Endothelial cell of umbilical vein (primary cell): ENCODE data around the gene HIVEP1. TPM values are rescaled to one million over a fixed set of nuclear protein-coding genes. Genes with fewer than 3 reads are reported as not detected.

ENCODE experiments used
- BruUV-seq: library from RNA; stranded (reverse); fragments of 400-500 nt; replicated peaks from 2 replicates; lab custom pipeline; 2021; lab: Mats Ljungman, UMichigan
- CTCF ChIA-PET: fragments of 300-600, 350-600 bp; sonication (Branson Sonifier 250); formaldehyde crosslinking; loops from one replicate; lab custom pipeline; 2021; ENCODE audit warnings: antibody characterized with exemption, inconsistent platforms; lab: Charles Lee
- POLR2A ChIA-PET: fragments of 300-600, 350-600 bp; sonication (Branson Sonifier 250); formaldehyde crosslinking; loops from one replicate; lab custom pipeline; 2021; ENCODE audit warnings: antibody characterized with exemption, inconsistent platforms; lab: Charles Lee
- DNase-seq: peaks from one replicate; pipeline ENCODE4 v3.0.0-alpha.2; 2011; ENCODE audit warnings: low read depth, low spot score
- FAIRE-seq: peaks from 2 replicates; lab custom pipeline; 2011; peaks lifted over from hg19 to GRCh38; lab: Jason Lieb, UNC
- H2AFZ ChIP-seq: 2 replicates; pipeline ENCODE4 v1.6.0; 2012; ENCODE audit warnings: low read depth, low read length, control low read depth, inconsistent platforms
- H3K27ac ChIP-seq: 2 replicates; pipeline ENCODE4 v1.5.1; 2011; ENCODE audit warnings: low read depth, mild to moderate bottlenecking, control low read depth, low read length, moderate library complexity; ENCODE audit not compliant: insufficient read depth
- H3K27me3 ChIP-seq, 2 experiments: 2 replicates each; pipeline versions ENCODE4 v1.6.0 to v1.6.1; 2011; ENCODE audit warnings: low read length in 2 of 2, mixed read lengths in 1 of 2; ENCODE audit not compliant: control insufficient read depth in 2 of 2, insufficient read depth in 2 of 2
- H3K36me3 ChIP-seq, 2 experiments: 2 replicates in 1 of 2; 3 replicates in 1 of 2; pipeline ENCODE4 v1.5.1; 2011; ENCODE audit warnings: low read length in 2 of 2, mild to moderate bottlenecking in 1 of 2, moderate library complexity in 1 of 2; ENCODE audit not compliant: control insufficient read depth in 2 of 2, insufficient read depth in 2 of 2; ENCODE audit errors: extremely low read depth in 1 of 2
- H3K4me1 ChIP-seq: 3 replicates; pipeline ENCODE4 v1.5.1; 2011; ENCODE audit warnings: mild to moderate bottlenecking, low read length; ENCODE audit not compliant: control insufficient read depth, insufficient read depth; ENCODE audit errors: extremely low read depth
- H3K4me2 ChIP-seq: 2 replicates; pipeline ENCODE4 v1.6.1; 2011; ENCODE audit warnings: low read length, control low read depth, mixed read lengths; ENCODE audit not compliant: insufficient read depth
- H3K4me3 ChIP-seq, 3 experiments: fragments of 200-600 bp in 1 of 3; sonication (generic), shearing (Covaris generic) in 1 of 3; replicated peaks in 1 of 3; 2 replicates each; pipeline ENCODE4 v1.5.1; 2011 to 2016; ENCODE audit warnings: control low read depth in 3 of 3, low read length in 3 of 3, mild to moderate bottlenecking in 2 of 3, inconsistent platforms in 1 of 3, low read depth in 1 of 3, moderate library complexity in 1 of 3; ENCODE audit not compliant: insufficient read depth in 1 of 3
- H3K79me2 ChIP-seq: 2 replicates; pipeline ENCODE4 v1.6.0; 2012; ENCODE audit warnings: low read length, inconsistent platforms; ENCODE audit not compliant: control insufficient read depth, insufficient read depth
- H3K9ac ChIP-seq: replicated peaks from 2 replicates; pipeline ENCODE3; 2011; ENCODE audit warnings: low read length, control low read depth; ENCODE audit not compliant: insufficient read depth; ENCODE audit errors: extremely low read depth
- H3K9me1 ChIP-seq: replicated peaks from 3 replicates; pipeline ENCODE4 v1.6.0; 2011; ENCODE audit warnings: mild to moderate bottlenecking, low read length; ENCODE audit not compliant: control insufficient read depth, insufficient read depth; ENCODE audit errors: extremely low read depth
- H3K9me3 ChIP-seq: replicated peaks from 2 replicates; pipeline ENCODE4 v1.5.1; 2012; ENCODE audit warnings: low read length, inconsistent platforms; ENCODE audit not compliant: control insufficient read depth, insufficient read depth
- H4K20me1 ChIP-seq: replicated peaks from 2 replicates; pipeline ENCODE3; 2011; ENCODE audit warnings: mild to moderate bottlenecking, low read length; ENCODE audit not compliant: control insufficient read depth, insufficient read depth; ENCODE audit errors: extremely low read depth
- EZH2 ChIP-seq: IDR thresholded peaks from 2 replicates; pipeline ENCODE4 v1.6.1; 2012; ENCODE audit warnings: borderline replicate concordance, low read depth, mild to moderate bottlenecking, moderate library complexity, low read length, inconsistent platforms; ENCODE audit not compliant: severe bottlenecking
- FOS ChIP-seq: IDR thresholded peaks from 2 replicates; pipeline ENCODE4 v1.6.1; 2011; ENCODE audit warnings: mild to moderate bottlenecking, low read length, moderate library complexity, borderline replicate concordance; ENCODE audit not compliant: insufficient read depth
- MYC ChIP-seq: IDR thresholded peaks from one replicate; pipeline ENCODE4 v1.6.1; 2011; ENCODE audit warnings: mild to moderate bottlenecking, low read depth, low read length
- POLR2A ChIP-seq: IDR thresholded peaks from 2 replicates; pipeline ENCODE4 v1.6.1; 2012; ENCODE audit warnings: low read depth, mild to moderate bottlenecking, control low read depth, low read length
- dilution Hi-C: fragments of 300-500 bp; cut with MboI; formaldehyde crosslinking; loops from one replicate; pipeline ENCODE4 v1.15.0; 2019; ENCODE audit warnings: low sequenced_read_pairs; ENCODE audit not compliant: extremely low pct_ligation_motif_present
- intact Hi-C: fragments of 100-400 bp; cut with micrococcal nuclease; formaldehyde crosslinking; loops from one replicate; pipeline ENCODE4 v1.10.0; 2022
- polyA plus RNA-seq, 4 experiments: library from polyadenylated mRNA; depleted of rRNA in 3 of 4; stranded (reverse) in 3 of 4; unstranded in 1 of 4; fragments of >200 nt; gene quantifications; 2 replicates each; pipeline versions ENCODE4 v1.2.1 to v1.2.3, GENCODE V29; 2011 to 2012; ENCODE audit warnings: missing spikeins in 1 of 4
- total RNA-seq: library from RNA; stranded (reverse); gene quantifications from 2 replicates; pipeline ENCODE4 v1.2.3, GENCODE V29; 2021
- TF ChIP-seq, protein P1 (sequence below), 2 donors: IDR thresholded peaks; 1 replicate in 1 of 2; 2 replicates in 1 of 2; pipeline ENCODE4 v1.5.1; 2011; ENCODE audit warnings: low read length in 2 of 2, mild to moderate bottlenecking in 2 of 2, moderate library complexity in 2 of 2, control low read depth in 1 of 2, inconsistent platforms in 1 of 2, low read depth in 1 of 2; ENCODE audit not compliant: insufficient read depth in 1 of 2; ENCODE audit errors: extremely low read depth in 1 of 2

The HIVEP1 gene
- total and polyA plus RNA-seq, 2 donors (not counting 3 experiments of a cell fraction or from before 2014, with no cell fraction given), result 33.5 to 49.2 TPM

DNA sequence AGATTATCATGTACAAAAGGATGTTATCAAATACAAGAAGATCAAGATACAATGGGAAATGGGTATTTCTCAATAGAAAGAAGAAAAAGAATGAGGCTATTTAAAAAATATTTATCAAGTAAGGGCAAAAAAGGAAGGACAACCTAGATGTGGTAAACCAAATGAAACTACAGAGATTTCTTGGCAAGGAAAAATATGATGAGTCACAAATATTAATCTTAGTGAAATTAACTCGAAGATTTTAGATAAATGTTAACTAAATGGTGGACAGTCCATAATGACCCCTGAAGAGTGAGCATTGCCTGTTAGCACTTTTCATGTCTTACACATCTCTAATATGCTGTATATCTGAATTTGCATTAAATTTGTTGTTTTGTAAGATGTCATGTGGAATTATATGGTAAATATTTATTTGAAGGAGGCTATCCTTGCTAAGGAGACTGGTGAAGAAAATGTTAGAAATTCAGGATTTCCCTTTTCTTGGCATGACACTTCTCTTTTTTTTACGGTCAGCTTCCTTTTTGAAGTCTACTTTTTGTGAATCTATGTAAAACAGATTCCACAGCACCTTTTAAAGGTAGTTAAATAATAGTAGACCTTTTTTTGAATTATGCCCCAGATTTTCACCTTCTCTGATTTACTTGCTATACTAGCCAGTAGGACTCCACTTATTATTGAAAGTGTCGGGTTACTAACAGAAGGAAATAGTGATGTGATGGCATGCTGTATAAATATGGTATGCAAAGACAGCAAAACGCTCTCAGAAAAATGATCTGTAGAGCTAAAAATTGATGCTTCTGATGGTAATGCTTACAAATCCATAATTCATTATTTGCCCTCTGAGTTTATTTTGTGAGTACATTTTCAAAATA is 120.5 kb downstream of the HIVEP1 start:
- Histone ChIP-seq H3K4me1 (peaks cover 18% of the 10 kb centered on the region), H3K9me3 (no peaks in the 10 kb centered on the region), H3K27ac (no peak overlapping the region), H3K4me3 (no peak overlapping the region), H3K36me3 (peaks cover 0 to 3% of the 10 kb centered on the region in 2 experiments), H3K27me3 (no peaks in the 10 kb centered on the region), H2AFZ (no peak overlapping the region), H3K79me2 (no peaks in the 10 kb centered on the region), H3K9me1 (no peaks in the 10 kb centered on the region), H4K20me1 (no peaks in the 10 kb centered on the region), H3K4me2 (no peak overlapping the region), H3K9ac (no peak overlapping the region)
- no TSS peak for BruUV-seq
- CTCF ChIA-PET, result no interaction called here
- FAIRE-seq (peak; percentile 12), DNase-seq (no peak)
- intact Hi-C loops, result no loop called here
- dilution Hi-C loops, result no loop called here
- TF ChIP-seq POLR2A (no peak), FOS (peak; percentile 23), MYC (no peak), EZH2 (no peak)
- TF ChIP-seq, protein P1, sequence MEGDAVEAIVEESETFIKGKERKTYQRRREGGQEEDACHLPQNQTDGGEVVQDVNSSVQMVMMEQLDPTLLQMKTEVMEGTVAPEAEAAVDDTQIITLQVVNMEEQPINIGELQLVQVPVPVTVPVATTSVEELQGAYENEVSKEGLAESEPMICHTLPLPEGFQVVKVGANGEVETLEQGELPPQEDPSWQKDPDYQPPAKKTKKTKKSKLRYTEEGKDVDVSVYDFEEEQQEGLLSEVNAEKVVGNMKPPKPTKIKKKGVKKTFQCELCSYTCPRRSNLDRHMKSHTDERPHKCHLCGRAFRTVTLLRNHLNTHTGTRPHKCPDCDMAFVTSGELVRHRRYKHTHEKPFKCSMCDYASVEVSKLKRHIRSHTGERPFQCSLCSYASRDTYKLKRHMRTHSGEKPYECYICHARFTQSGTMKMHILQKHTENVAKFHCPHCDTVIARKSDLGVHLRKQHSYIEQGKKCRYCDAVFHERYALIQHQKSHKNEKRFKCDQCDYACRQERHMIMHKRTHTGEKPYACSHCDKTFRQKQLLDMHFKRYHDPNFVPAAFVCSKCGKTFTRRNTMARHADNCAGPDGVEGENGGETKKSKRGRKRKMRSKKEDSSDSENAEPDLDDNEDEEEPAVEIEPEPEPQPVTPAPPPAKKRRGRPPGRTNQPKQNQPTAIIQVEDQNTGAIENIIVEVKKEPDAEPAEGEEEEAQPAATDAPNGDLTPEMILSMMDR (IDR thresholded peaks at IDR 0.05; ENCODE audit: extremely low read depth in 1 of 2, insufficient read depth in 1 of 2, low read depth in 1 of 2, low read length in 2 of 2), result no peak
- POLR2A ChIA-PET, result interaction anchor here (0.6 kb wide), 1 partner anchor 1580 kb away, joined by 3 read pairs; no protein-coding TSS in a partner anchor
